ENCODE measurements around the gene OASL.

Gene OASL

DNA sequence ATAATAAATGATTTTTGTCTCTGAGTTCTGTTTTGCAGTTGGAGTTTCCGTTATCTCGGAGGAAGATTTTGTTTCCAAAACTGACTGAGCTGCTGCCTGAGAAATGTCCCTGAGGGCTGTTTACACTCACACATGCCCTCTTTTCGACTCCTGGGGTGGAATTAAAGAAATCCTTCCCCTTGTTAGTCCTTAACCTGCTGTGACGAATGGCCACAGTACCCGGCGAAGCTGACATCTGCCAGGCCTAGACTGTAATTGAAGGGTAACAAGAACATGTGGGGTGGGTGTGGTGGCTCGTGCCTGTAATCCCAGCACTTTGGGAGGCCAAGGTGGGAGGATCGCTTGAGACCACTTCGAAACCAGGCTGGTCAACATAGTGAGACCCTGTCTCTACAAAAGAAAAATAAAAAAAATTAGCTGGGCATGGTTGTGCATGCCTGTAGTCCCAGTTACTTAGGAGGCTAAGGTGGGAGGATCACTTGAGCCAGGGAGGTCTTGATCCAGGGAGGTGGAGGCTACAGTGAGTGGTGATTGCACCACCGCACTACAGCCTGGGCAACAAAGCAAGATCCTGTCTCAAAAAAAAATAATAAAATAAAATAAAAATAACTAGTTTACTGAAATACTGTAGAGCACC lies 8.4 kb downstream of the OASL start:
- DNase-seq (ENCODE audit: low read depth in 1 of 2, low spot score in 1 of 2), result no peak
- Histone ChIP-seq H3K27ac (replicated peaks) (no peak overlapping the region), H3K27me3 (ENCODE audit: insufficient read depth, poor library complexity, severe bottlenecking) (no peaks in the 10 kb centered on the region), H3K4me3 (replicated peaks; ENCODE audit: insufficient read depth, low read length) (no peak overlapping the region)
- TF ChIP-seq, protein P1, sequence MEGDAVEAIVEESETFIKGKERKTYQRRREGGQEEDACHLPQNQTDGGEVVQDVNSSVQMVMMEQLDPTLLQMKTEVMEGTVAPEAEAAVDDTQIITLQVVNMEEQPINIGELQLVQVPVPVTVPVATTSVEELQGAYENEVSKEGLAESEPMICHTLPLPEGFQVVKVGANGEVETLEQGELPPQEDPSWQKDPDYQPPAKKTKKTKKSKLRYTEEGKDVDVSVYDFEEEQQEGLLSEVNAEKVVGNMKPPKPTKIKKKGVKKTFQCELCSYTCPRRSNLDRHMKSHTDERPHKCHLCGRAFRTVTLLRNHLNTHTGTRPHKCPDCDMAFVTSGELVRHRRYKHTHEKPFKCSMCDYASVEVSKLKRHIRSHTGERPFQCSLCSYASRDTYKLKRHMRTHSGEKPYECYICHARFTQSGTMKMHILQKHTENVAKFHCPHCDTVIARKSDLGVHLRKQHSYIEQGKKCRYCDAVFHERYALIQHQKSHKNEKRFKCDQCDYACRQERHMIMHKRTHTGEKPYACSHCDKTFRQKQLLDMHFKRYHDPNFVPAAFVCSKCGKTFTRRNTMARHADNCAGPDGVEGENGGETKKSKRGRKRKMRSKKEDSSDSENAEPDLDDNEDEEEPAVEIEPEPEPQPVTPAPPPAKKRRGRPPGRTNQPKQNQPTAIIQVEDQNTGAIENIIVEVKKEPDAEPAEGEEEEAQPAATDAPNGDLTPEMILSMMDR (IDR thresholded peaks at IDR 0.05; ENCODE audit: insufficient read depth, low read length), result no peak
- TF ChIP-seq GABPA (IDR thresholded peaks at IDR 0.05; ENCODE audit: low read depth) (no peak), SPI1 (IDR thresholded peaks at IDR 0.05; ENCODE audit: borderline replicate concordance, low read depth) (no peak), POLR2AphosphoS5 (IDR thresholded peaks at IDR 0.05; ENCODE audit: low read depth) (no peak)
- TF ChIP-seq, protein P2, sequence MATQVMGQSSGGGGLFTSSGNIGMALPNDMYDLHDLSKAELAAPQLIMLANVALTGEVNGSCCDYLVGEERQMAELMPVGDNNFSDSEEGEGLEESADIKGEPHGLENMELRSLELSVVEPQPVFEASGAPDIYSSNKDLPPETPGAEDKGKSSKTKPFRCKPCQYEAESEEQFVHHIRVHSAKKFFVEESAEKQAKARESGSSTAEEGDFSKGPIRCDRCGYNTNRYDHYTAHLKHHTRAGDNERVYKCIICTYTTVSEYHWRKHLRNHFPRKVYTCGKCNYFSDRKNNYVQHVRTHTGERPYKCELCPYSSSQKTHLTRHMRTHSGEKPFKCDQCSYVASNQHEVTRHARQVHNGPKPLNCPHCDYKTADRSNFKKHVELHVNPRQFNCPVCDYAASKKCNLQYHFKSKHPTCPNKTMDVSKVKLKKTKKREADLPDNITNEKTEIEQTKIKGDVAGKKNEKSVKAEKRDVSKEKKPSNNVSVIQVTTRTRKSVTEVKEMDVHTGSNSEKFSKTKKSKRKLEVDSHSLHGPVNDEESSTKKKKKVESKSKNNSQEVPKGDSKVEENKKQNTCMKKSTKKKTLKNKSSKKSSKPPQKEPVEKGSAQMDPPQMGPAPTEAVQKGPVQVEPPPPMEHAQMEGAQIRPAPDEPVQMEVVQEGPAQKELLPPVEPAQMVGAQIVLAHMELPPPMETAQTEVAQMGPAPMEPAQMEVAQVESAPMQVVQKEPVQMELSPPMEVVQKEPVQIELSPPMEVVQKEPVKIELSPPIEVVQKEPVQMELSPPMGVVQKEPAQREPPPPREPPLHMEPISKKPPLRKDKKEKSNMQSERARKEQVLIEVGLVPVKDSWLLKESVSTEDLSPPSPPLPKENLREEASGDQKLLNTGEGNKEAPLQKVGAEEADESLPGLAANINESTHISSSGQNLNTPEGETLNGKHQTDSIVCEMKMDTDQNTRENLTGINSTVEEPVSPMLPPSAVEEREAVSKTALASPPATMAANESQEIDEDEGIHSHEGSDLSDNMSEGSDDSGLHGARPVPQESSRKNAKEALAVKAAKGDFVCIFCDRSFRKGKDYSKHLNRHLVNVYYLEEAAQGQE (IDR thresholded peaks at IDR 0.05; ENCODE audit: insufficient replicate concordance, low read depth), result no peak

DNA sequence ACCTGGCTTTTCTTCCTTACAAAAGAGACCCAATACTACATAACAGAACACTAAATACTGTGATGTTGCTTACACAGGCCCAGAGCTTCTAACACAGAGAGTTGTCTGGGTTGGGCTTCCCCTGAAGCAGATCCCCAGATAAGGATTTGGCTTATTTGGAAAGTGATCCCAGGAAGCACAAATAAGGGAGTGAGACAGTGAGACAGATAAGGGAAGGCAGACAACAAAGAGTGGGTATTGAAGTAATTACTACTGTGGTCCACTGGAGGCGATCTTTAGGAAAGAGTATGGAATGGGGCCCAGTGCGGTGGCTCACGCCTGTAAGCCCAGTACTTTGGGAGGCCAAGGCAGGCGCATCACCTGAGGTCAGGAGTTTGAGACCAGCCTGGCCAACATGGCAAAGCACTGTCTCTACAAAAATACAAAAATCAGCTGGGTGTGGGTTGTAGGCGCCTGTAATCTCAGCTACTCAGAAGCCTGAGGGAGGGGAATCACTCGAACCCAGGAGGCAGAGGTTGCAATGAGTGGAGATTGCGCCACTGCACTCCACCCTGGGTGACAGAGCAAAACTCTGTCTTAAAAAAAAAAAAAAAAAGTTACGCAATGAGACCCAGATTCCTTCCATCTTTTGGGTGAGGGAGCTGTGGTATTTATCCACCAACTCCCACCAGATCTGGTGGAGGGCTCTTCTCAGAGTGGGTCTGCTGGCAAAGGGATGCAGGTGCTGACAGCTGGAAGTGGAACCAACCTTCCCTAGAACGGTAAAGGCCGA lies 12.6 kb downstream of the OASL start:
- Histone ChIP-seq H3K27me3 (ENCODE audit: insufficient read depth, poor library complexity, severe bottlenecking) (no peaks in the 10 kb centered on the region), H3K27ac (replicated peaks) (no peak overlapping the region), H3K4me3 (replicated peaks; ENCODE audit: insufficient read depth, low read length) (no peak overlapping the region)
- TF ChIP-seq, protein P2 (IDR thresholded peaks at IDR 0.05; ENCODE audit: insufficient replicate concordance, low read depth), result no peak
- TF ChIP-seq POLR2AphosphoS5 (IDR thresholded peaks at IDR 0.05; ENCODE audit: low read depth) (no peak), SPI1 (IDR thresholded peaks at IDR 0.05; ENCODE audit: borderline replicate concordance, low read depth) (no peak)
- DNase-seq (ENCODE audit: low read depth in 1 of 2, low spot score in 1 of 2), result peak in 1 of 2 experiments; percentile 60

DNA sequence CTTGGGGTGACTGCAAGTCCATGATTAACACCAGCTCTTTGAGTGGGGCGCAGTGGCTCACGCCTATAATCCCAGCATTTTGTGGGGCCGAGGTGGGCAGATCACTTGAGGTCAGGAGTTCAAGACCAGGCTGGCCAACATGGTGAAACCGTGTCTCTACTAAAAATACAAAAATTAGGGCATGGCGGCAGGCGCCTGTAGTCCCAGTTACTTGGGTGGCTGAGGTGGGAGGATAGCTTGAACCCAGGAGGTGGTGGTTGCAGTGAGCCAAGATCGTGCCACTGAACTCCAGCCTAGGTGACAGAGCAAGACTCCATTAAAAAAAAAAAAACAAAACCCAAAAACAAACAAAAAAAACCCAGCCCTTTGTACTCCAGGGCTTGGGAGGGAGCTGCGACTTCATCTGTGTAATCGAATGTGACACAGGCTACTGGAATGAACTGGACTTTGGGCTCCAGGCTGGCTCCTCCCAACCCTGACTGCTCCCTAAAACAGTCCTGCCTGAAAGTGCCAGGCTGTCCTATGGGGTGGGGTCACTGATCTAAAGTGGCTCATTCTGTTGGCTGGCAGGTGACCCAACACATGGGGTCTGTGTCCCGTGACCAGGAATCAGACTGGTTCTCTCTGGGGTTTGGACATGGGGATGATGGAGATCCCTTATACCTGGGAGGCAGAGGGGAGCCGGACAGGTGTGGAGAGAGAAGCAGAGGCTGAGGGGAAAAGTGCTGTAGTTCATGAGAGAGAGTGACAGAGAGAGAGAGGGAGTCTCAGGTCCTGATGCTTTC lies 13.4 kb downstream of the OASL start:
- Histone ChIP-seq H3K4me3 (replicated peaks; ENCODE audit: insufficient read depth, low read length) (no peak overlapping the region), H3K27me3 (ENCODE audit: insufficient read depth, poor library complexity, severe bottlenecking) (no peaks in the 10 kb centered on the region), H3K27ac (replicated peaks) (no peak overlapping the region)
- DNase-seq (ENCODE audit: low read depth in 1 of 2, low spot score in 1 of 2), result no peak
- TF ChIP-seq, protein P2 (IDR thresholded peaks at IDR 0.05; ENCODE audit: insufficient replicate concordance, low read depth), result no peak
- no peak for TF ChIP-seq POLR2AphosphoS5 (IDR thresholded peaks at IDR 0.05; ENCODE audit: low read depth)
- no peak for TF ChIP-seq SPI1 (IDR thresholded peaks at IDR 0.05; ENCODE audit: borderline replicate concordance, low read depth)
- TF ChIP-seq GABPA (IDR thresholded peaks at IDR 0.05; ENCODE audit: low read depth), result no peak
- TF ChIP-seq, protein P1 (IDR thresholded peaks at IDR 0.05; ENCODE audit: insufficient read depth, low read length), result no peak
